ENCODE measurements around the gene MAPK10.

DNA sequence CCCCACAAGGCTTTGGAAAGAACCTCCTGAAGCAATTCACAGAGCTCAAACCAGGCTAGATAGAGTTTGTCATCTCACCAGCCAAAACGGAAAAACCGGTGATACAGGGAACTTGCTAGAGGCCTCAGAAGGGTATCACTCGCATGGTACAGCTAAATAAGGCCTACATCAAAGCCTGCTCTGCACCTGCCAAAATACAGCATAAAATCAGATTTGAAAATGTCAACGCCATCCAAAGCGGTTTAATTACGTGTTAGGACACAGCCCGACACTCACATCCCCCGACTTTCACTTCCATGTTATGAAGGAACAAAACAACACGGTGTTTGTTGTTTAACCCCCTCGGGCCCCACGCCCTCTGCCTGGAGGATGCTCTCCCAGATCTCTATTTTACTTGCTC, 65.0 kb downstream of the MAPK10 start:
- TF ChIP-seq POLR2AphosphoS5 (IDR thresholded peaks at IDR 0.05; ENCODE audit: low read depth, low read length): no peak
- no peak for TF ChIP-seq TAF1 (IDR thresholded peaks at IDR 0.05; ENCODE audit: borderline replicate concordance, insufficient read depth, low read length)

All from PFSK-1 (cell line).